Stimulated activated CD8-positive, alpha-beta memory T cell treated with anti-CD3 and anti-CD28 coated beads, Interleukin-4, amount 100 ng/mL, for 4 hours (primary cell): ENCODE results near the gene LPGAT1.
"Not testable (repeated sequence)": the region's sequence is repeated elsewhere in the genome, so short reads cannot be mapped to it uniquely, and the experiment has no call there.

Source experiments
- DNase-seq, 2 donors: peaks; one replicate each; pipeline ENCODE4 v3.0.0-alpha.2; 2020; ENCODE audit warnings: low read depth in 2 of 2, low spot score in 1 of 2

Gene LPGAT1

GRCh38 chr1:211735208-211736170 is 95.1 kb downstream of the LPGAT1 start:
- DNase-seq = no peak

- no peak for DNase-seq
Observed at GRCh38 chr1:211734791-211735190, 95.8 kb downstream of the LPGAT1 start.

DNA sequence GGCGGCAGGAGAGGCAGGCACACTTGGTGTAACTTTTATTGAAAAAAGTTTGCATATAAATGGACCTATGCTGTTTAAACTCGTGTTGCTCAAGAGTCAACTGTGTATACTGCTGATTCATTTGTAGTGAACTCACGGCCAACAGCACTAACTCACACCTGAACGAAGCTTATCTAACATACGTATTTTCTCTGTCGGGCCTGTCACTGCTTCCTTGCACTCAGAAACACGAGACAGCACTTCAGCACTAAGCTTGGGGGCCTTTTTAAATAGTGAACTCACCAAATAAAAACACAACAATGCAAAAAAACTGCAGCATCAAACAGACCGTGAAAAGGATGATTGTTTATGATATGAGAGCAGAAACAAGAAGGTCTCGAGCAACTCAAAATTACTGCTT is 96.2 kb downstream of the LPGAT1 start:
- no peak for DNase-seq

DNA sequence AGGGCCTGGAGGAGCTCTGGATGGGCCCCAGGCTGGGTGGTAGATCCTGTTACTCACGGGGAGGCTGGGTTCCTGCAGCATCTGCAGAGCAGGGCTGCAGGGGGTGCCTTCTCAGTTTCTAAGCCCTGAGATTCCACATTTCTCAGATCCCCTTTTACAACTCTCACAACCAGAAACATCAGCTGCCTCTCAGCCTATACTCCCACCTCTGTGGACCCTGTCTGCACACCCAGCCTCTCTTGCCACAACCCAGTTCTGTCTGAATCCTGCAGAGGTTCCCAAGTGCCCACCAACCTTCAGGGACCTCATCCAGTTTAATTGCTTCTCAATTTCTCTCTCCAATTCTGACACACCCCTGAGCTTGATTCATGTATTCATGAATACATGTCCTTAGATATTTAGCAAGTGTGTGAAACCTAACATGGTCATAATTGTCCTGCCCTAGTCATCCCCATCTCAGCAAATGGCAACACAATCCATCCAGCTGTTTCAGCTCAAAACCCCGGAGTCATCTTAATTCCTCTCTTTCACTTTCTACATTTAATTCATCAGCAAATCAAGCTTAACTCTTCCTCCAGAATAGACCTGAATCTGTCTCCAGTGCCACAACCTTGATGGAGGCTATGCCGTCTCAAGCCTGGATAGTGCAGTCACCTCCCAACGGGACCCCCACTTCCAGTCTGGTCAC is 98.1 kb downstream of the LPGAT1 start:
- DNase-seq = no peak

GRCh38 chr1:211731456-211732292 is 98.9 kb downstream of the LPGAT1 start:
- DNase-seq = no peak

GRCh38 chr1:211730347-211730746 is 100.2 kb downstream of the LPGAT1 start:
- no peak for DNase-seq

GRCh38 chr1:211729238-211729637 is 101.3 kb downstream of the LPGAT1 start:
- DNase-seq = no peak

- no peak for DNase-seq
Observed at GRCh38 chr1:211726467-211726995, 104.0 kb downstream of the LPGAT1 start.

DNA sequence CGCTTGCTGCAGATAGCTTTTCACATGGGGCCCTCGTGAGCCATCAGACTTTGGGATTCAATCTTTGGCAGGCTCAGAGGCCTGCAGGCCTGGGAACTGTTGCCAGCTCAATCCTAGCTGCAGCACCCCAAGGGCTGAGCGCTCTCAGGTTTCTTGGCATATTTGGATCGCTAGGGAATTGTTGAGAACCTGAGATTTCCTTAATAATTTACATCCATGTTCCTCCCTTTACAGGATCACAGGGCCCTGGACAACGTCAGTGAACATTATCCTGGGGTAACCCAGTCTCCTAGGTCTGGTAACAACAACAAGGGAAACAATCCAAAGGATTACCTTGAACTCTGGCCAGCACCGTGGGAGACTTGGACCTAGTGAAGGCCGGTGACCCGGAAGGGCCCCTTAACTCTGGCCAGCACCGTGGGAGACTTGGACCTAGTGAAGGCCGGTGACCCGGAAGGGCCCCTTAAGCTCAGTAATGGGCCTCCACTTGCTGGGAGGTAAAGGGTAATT is 105.8 kb downstream of the LPGAT1 start:
- no peak for DNase-seq

- no peak for DNase-seq
Observed at GRCh38 chr1:211723273-211723672, 107.3 kb downstream of the LPGAT1 start.

DNA sequence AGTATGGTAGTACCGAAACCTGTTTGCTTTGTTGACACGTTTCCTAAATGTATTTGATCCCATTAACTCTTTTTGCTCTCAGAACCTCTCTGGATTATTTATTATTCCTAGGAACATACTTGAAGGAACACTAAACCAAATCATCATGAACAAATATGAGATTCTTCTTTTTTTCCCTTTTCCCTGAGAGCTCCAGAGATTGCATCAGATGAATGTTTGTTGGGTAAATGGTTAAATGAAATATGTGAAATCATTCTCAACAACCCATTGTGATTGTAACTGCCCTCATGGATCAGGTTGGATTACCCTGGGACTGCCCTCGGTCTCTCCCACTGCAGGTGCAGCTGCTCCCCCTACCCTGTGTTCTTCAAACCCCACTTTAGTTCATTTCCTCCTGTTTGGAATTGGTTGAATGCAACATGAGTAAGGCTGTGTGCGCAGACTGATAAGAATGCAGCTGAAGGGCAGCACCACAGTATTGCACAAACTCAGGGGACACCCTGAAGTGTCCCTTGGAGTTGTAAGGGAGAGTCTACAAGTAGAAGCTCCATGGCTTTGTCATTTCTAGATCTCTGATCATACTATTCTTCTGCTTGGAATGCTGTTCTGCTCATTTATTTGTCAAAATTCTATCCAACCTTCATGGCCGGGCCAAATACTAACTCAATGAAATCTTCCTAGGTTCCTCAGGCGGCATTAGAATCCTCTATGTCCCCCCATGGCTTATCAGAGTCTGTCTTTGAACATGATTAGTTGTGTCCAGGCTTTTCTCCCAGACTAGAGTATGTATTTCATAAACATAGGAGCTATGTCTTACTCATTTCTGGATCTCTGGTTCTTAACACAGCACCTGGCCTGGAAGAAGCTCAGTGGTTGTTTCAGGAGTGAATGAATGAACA is 108.0 kb downstream of the LPGAT1 start:
- DNase-seq = no peak

DNA sequence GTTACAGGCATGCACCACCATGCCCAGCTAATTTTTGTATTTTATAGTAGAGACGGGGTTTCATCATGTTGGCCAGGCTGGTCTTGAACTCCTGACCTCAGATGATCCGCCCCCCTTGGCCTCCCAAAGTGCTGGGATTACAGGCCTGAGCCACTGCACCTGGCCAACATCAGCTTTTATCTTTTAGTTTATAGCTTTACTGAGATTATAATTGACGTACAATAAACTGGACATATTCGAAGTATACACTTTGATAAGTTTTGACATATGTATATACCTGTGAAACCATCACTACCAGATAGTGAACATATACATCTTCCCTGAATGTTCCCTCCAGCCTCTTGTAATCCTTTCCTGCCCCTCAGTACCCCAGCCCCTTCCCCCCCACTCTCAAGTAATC is 114.0 kb downstream of the LPGAT1 start:
- not testable (repeated sequence) for DNase-seq

DNA sequence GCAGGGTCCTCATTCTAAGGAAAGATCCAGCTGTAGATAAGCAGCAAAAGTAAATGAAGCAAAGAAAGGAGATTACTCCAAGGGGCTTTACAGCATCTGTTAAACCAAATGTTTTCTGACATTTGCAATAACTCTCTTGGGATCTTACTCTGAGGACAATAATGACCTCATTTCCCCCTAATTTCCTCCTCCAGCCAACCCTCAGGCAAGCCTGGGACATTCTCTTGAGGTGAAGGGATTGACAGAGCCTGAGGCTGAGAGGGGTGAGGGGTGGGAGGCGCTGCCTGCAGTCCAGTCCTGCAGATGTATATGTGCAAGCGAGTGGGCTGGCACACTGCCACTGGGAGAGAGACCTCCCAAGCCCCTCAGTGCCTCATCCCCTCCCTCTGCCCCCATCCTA is 114.6 kb downstream of the LPGAT1 start:
- DNase-seq = no peak

GRCh38 chr1:211714154-211714553 is 116.4 kb downstream of the LPGAT1 start:
- DNase-seq = no peak

- no peak for DNase-seq
Observed at GRCh38 chr1:211713231-211713630, 117.3 kb downstream of the LPGAT1 start.

DNA sequence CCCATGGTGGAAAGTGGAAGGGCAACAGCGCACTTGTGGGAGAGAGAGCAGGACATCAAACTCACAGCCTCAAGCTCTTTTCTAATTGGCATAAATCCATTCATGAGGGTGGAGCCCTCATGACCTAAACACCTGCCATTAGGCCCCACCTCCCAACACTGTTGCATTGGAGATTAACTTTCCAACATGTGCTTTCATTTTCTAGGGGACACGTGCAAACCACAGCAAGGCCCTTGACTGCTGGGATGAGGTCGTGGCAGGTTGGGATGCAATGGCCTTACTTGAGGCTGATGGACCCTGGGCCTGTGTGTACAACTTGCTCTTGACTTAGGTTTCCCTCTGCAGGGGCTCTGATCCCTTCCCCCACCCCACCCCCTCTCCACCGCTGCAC is 119.3 kb downstream of the LPGAT1 start:
- no peak for DNase-seq

DNA sequence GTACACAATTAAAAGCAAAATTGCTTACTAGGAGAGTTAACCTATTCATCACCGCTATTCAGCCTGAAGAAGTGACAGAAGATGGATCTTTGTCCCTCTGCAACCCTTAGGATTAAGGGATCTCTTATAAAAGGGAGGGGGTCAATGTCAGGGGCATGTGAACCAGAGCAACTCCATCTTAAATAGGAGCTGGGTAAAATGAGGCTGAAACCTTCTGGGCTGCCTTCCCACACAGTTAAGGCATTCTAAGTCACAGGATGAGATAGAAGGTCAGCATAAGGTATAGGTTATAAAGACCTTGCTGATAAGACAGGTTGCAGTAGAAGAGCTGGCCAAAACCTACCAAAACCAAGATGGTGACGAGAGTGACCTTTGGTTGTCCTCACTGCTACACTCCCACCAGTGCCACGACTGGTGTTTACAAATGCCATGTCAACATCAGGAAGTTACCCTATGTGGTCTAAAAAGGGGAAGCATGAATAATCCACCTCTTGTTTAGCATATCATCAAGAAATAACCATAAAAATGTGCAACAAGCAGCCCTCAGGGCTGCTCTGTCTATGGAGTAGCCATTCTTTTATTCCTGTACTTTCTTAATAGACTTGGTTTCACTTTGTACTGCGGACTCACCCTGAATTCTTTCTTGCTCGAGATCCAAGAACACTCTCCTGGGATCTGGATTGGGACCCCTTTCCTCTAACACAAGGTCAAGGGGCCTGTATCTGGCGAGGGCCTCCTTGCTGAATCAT is 119.8 kb downstream of the LPGAT1 start:
- no peak for DNase-seq

GRCh38 chr1:211708926-211709325 is 121.6 kb downstream of the LPGAT1 start:
- DNase-seq = no peak

DNA sequence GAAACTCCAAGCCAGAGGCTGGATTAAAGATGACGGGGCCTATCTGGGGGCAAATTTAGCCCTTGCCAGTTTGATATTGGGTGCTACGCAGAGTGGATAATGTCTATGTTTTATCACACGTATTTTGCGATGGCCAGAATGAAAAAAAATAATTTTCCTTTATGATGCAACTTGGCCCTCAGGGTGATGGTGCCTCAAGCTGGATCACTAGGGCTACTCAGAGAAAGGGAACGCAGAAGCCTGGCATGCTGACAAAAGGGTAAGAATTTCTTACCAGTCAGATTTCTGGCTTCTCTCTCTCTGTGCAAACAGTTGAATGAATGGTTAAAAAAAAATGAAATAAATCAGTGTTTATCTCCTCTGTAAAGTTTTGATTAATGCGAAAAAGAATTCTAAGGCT is 122.6 kb downstream of the LPGAT1 start:
- DNase-seq = no peak
